ENCODE measurements around the gene TMEM60. TPM values are rescaled to one million over a fixed set of nuclear protein-coding genes. Genes with fewer than 3 reads are reported as not detected.

Gene TMEM60
- total and polyA plus RNA-seq, 2 of the 8 experiments (the other 6 are each of a cell fraction or from before 2014, with no cell fraction given), result 22.1 to 29.2 TPM

DNA sequence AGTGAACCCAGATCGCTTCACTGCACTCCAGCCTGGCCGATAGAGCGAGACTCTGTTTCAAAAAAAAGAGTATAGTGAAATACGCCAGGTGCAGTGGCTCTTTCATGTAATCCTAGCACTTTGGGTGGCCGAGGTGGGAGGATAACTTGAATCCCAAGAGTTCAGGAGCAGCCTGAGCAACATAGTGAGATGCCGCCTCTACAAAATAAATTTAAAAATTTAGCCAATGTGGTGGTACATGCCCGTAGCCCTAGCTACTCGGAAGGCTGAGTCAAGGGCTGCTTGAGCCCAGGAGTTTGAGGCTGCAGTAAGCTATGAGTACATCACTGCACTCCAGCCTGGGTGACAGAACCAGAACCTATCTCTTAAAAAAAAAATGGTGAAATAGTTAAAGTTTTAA, 27.9 kb downstream of the TMEM60 start (continued):
- TF ChIP-seq SRF (IDR thresholded peaks at IDR 0.05; ENCODE audit: low read depth, low read length) (no peak), KDM5A (IDR thresholded peaks at IDR 0.05; ENCODE audit: low read length) (no peak), TEAD4 (IDR thresholded peaks at IDR 0.05; ENCODE audit: low read depth, low read length) (no peak)
